ENCODE results near the gene UMAD1.

GRCh38 chr7:7843972-7844371, 203.4 kb downstream of the UMAD1 start:
- TF ChIP-seq, protein P1, sequence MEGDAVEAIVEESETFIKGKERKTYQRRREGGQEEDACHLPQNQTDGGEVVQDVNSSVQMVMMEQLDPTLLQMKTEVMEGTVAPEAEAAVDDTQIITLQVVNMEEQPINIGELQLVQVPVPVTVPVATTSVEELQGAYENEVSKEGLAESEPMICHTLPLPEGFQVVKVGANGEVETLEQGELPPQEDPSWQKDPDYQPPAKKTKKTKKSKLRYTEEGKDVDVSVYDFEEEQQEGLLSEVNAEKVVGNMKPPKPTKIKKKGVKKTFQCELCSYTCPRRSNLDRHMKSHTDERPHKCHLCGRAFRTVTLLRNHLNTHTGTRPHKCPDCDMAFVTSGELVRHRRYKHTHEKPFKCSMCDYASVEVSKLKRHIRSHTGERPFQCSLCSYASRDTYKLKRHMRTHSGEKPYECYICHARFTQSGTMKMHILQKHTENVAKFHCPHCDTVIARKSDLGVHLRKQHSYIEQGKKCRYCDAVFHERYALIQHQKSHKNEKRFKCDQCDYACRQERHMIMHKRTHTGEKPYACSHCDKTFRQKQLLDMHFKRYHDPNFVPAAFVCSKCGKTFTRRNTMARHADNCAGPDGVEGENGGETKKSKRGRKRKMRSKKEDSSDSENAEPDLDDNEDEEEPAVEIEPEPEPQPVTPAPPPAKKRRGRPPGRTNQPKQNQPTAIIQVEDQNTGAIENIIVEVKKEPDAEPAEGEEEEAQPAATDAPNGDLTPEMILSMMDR (IDR thresholded peaks at IDR 0.05) = no peak
- TF ChIP-seq POLR2A (IDR thresholded peaks at IDR 0.05) = no peak

All from sigmoid colon (tissue), 3 donors.